HG03175 (cell line): Measurements from ENCODE around the gene SLC39A9.
A peak's percentile ranks its signal among the peaks of the same experiment; 100 is the strongest.
"Not testable (repeated sequence)": the region's sequence is repeated elsewhere in the genome, so short reads cannot be mapped to it uniquely, and the experiment has no call there.

Experiments
- ATAC-seq: cut with Tn5 transposase; IDR thresholded peaks from one replicate; pipeline ENCODE4 v1.9.1; 2021; ENCODE audit warnings: mild to moderate bottlenecking, moderate library complexity; ENCODE audit not compliant: unreplicated experiment

The SLC39A9 gene

DNA sequence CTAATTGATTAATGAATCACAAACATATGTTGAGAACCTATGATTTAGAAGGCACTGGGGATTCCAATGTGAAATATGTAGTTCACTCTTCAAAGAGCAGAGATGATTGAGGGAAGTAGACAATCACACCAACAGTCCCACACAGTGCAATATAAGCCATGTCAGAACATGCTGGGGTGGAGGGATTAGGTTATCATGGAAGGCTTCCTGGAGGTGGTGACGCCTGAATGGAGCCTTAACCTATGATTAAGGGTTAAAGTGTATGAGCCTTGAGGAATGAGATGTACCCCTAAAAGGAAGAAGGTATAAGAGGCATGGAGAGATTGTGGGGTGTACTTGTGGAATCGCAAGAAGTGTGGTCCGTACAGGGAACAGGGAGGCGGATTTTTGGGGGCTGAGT, 31.7 kb upstream of the SLC39A9 start:
- no peak for ATAC-seq

DNA sequence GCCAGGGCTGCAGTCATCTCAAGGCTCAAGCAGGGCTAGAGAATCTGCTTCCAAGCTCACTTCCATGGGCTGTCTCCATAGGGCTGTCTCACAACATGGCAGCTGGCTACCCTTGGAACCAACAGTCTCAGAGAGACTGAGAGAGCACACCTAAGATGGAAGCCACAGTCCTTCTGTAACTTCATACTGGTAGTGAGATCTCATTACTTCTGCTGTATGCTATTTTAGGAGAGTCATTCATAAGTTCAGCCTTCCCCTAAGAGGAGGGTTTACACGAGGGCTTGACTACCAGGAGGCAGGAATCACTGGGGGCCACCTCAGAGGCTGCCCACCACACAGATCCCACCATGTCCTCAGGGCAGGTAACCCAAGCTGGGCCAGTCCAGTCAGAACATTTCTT, 30.1 kb upstream of the SLC39A9 start:
- no peak for ATAC-seq

DNA sequence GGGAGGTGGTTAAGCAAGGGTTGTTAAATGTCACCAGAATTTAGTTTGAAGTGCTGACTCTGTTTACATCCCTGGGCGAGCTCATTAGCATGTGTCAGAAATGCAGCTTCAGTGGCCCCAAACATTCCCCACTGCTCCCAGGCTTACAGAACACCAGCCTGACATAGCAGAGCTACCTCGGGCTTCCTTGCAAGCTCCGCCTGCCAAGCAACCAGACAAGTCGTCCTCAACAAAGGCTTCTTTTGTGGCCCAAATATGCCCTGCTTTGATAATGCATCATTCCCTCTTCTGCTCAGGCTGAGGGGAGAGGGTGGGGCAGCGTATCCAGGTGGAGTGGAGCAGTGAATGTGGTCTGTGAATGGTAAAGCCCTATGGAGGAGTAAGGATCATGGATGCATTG, 28.4 kb upstream of the SLC39A9 start:
- no peak for ATAC-seq

DNA sequence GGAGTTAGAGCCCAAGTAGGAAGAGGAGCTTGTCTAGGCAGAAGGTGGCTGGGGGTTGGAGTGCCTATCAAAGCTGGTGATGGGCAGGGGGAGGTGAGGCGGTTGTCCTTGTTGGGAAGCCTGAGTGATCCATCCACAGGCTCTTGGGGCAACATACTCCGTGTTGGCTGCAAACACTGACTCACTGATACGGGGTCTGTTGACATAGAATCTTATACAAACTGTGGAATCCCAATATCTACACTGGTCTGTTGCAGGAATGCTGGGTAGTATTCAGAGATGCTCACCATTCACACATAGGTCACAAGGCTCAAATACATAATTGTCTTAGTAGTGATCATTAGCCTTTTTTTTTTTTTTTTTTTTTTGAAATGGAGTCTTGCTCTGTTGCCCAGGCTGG, 26.3 kb upstream of the SLC39A9 start:
- no peak for ATAC-seq

DNA sequence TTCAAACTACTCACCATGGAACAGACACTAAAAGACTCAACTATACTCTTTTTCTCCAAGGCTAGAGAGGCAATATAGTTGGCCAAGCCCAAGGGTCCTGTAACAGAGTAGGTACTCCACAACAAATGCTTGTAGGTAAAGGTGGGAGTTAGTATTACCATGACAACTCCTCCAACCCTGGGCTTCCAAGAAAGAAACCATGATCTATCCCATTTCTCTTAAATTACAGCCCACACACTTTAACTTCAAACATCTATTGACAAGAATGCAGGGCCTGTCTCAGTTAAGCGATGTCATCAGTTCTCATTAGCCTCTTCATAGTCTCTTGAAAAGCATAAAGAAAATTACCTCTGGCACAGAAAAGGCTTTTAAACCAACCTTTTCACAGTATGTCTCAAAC, 25.4 kb upstream of the SLC39A9 start:
- no peak for ATAC-seq

- no peak for ATAC-seq
These were observed 24.3 kb upstream of the SLC39A9 start for GRCh38 chr14:69374235-69374634.

DNA sequence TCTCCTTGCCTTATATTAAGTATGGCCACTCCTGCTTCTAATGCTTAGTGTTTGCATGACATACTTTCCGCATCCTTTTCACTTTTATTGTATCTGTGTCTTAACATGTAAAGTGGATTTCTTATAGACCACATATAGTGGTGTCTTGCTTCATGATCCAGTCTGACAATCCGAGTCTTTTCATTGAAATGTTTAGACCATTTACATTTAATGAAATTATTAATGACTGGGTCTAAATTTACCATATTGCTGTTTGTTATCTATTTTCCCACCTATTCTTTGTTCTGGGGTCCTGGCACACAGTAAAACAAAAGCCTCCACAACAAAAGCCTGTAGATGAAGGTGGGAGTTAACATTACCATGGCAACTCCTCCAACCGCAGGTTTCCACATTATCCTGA, 23.3 kb upstream of the SLC39A9 start:
- no peak for ATAC-seq

- no peak for ATAC-seq
These were observed 22.8 kb upstream of the SLC39A9 start for GRCh38 chr14:69375722-69376121.

- no peak for ATAC-seq
These were observed 22.1 kb upstream of the SLC39A9 start for GRCh38 chr14:69376439-69376838.

DNA sequence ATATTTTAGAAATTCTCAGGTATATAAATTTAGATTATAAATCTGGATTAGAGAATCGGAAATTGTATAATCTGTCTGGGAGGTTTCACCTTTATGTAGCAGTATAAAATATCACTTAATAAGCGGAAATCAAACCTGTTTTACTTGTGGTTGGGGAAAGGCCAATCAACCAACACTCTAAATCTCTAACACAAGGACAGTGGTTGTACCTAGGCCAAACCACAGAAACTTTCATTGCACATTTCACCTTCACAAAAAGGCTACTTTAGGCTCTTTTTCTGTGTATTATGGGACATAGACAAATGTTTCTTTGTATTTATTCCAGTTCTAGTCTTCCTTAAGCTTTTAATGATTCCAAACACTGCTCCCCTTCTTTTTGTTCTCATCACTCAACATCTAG, 20.2 kb upstream of the SLC39A9 start:
- ATAC-seq = no peak

DNA sequence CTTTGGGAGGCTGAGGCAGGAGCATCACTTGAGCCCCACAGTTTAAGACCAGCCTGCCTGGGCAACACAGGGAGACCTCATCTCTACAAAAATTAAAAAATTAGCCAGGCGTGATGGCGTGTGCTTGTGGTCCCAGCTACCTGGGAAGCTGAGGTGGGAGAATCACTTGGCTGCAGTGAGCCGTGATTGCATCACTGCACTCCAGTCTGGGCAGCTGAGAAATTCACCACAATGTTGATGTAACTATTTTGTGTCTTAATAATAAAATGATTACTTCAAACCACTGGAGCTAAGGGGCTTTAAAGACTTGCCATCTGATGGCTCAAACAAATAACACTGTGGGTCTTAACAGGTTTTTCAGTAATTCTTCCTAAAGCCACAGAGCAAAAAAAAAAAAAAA, 11.2 kb upstream of the SLC39A9 start:
- no peak for ATAC-seq

DNA sequence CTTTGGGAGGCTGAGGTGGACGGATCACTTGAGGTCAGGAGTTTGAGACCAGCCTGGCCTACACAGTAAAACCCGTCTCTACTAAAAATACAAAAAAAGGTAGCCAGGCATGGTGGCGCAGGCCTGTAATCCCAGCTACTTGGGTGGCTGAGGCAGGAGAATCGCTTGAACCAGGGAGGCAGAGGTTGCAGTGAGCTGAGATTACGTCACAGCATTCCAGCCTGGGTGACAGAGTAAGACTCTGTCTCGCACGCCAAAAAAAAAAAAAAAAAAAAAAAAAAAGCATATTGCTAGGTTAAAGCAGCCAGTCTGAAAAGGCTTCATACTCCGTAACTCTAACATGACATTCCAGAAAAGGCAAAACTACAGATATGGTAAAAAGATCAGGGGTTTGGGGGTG, 7.1 kb upstream of the SLC39A9 start:
- not testable (repeated sequence) for ATAC-seq

GRCh38 chr14:69392481-69392880, 6.0 kb upstream of the SLC39A9 start:
- no peak for ATAC-seq

DNA sequence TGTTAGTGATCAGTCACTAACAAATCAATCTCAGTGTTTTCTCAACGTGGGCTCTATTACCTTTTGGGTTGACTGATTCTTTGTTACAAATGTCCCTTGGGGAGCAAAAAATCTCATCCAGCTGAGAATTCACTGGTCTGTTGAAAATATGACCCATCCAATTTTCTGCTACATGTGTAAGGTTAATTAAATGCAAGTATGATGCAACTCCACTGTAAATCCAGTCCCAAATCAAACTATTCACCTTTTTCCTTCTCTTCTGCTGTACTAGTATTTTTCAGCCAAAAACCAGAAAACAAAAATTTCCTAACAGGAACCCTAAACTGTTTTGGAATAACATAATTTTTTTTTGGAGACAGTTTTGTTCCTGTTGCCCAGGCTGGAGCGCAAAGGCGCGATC, 2.6 kb upstream of the SLC39A9 start:
- no peak for ATAC-seq

GRCh38 chr14:69398818-69399210, 322 bp downstream of the SLC39A9 start:
- peak; percentile 19 for ATAC-seq

DNA sequence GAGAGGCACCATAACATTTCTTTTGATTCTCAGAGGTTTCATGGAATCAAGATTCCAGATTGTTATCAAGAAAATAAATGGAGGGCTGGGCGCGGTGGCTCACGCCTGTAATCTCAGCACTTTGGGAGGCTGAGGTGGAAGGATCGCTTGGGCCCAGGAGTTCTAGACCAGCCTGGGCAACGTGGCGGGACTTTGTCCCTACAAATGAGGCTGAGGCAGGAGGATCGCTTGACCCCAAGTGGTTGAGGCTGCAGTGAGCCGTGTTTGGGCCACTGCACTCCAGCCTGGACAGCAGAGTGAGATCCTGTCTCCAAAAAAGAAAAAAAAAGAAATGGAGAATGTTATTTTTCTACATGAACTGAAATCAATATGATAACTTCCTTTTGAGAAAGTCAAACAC, 1.3 kb downstream of the SLC39A9 start:
- no peak for ATAC-seq

GRCh38 chr14:69400154-69400553, 1.7 kb downstream of the SLC39A9 start:
- no peak for ATAC-seq

- no peak for ATAC-seq
These were observed 3.3 kb downstream of the SLC39A9 start for GRCh38 chr14:69401841-69402240.

DNA sequence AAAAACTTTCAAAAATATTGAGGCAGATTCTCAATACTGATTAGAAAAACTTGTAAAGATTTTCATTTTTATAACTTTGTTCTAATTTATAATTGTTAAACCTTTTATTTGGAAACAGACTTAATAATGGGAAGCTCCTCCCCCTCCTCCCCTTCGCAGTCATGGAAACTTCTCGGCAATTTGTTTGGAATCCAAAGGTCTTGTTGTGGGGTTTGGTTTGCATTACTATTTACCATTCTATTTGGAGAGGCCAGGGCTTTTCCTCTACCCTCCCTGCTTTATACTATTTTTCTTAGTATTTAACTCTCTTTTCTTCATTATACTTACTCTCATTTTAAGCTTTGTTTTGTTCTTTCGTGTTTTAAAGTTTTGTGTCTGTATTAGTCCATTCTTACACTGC, 6.0 kb downstream of the SLC39A9 start:
- ATAC-seq = no peak

DNA sequence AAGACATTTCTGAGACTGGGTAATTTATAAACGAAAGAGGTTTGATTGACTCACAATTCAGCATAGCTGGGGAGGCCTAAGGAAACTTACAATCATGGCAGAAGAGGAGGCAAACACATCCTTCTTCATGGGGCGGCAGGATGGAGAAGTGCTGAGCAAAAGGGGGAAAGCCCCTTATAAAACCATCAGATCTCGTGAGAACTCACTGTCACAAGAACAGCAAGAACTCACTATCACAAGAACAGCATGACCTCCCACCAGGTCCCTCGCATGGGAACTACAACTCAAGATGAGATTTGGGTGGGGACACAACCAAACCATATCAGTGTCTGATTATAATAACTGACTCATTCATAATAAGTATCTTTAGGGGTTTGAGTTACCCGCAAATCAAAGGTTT, 6.4 kb downstream of the SLC39A9 start:
- ATAC-seq = no peak

DNA sequence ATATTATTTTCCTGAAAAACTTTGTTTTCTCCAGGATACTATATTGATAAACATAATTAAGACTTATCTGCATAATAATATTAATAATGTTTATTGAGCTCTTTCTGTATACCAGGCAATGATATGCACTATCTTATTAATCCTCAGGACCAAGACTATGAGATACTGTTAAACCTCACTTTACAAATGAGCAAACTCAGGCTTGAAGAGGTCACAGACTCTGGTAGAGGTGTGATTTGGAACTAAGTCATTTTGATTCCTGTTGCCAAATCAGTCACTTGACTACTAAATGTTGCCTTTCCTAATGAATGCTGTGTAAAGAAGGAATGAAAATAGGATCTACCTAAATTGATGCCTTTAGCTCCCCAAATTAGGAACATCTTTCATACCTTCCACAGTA, 7.3 kb downstream of the SLC39A9 start:
- no peak for ATAC-seq

DNA sequence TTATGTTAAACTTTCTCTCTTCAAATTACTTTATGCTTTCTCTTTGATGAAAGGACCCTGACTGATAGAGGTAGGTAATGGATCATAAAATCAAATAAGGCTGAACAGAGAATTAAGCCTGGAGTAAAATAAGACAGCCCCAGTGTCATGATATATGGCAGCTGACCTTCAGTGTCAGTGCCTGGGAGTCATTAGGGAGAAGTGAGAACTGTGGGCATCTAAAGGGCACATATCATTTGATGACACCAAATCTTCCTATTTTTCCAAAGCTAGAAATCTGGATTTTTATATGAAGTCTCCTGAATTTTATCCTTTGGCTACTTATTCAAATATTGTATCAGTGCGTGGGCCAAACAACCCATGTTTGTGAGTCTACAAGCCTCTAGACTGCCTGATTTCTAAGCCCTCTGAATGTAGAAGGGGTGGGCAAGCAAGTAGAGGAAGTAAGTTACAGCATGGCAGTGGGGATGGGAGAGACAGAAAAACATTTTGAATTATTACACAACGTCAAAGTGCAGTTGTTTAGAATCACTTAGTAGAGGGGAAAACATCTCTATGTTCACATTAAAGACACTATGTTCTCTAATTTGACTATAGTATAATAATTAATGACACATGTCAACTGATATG, 10.0 kb downstream of the SLC39A9 start:
- ATAC-seq = no peak

DNA sequence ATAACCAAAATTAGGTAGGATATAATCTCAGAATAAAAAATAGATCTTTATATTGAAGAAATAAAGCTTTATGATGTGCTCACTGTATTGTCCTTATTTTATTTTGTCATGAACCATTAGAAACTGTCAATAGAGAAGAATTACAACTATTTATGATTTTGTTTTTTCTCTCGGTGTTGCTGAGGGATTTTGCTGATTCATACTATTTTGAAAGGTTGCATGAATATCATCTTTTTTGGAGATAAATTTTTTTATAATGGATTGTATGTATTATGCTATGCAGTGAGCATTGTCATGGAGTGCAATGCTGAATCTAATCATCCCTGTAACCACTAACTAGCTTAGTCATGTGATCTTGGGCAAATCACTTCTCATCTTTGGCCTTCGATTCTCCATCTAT, 15.0 kb downstream of the SLC39A9 start:
- ATAC-seq = no peak

- not testable (repeated sequence) for ATAC-seq
These were observed 17.6 kb downstream of the SLC39A9 start for GRCh38 chr14:69416087-69416486.
